Measurements from ENCODE around the gene OPA1.

DNA sequence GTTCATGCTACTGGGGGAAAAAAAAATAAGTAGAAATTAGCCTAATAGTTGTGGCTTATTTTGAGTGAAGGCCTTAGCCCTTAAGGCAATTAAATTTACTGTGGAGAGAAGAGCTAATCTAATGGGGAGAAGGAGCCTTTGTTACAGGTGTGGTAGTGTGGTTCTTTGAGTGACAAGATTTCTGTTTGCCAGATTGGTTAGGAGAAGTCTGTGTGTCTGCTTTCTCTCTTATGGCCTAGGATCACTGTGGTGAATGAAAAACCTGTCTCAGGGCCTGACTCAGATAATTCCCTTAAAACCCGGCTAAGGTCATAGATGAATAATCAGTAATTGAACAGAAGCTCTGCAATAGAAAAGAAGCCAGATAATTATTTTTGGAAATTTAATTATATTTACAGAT lies 27.0 kb downstream of the OPA1 start:
- TF ChIP-seq EZH2 (IDR thresholded peaks at IDR 0.05; ENCODE audit: insufficient read depth, poor library complexity, severe bottlenecking): no peak
- no peak for TF ChIP-seq EZH2phosphoT487 (IDR thresholded peaks at IDR 0.05; ENCODE audit: insufficient read depth, low read depth)
